DMS79 (cell line): ENCODE data around the gene FOXC2.
"Not testable (repeated sequence)": the region's sequence is repeated elsewhere in the genome, so short reads cannot be mapped to it uniquely, and the experiment has no call there.

Experiments used
- DNase-seq: peaks from one replicate; lab custom pipeline; 2025; lab: John Stamatoyannopoulos, UW

Gene FOXC2

GRCh38 chr16:86587955-86588354, 21.3 kb downstream of the FOXC2 start:
- not testable (repeated sequence) for DNase-seq

- DNase-seq, result no peak
Observed at GRCh38 chr16:86590501-86591144, 24.0 kb downstream of the FOXC2 start.

- DNase-seq, result no peak
Observed at GRCh38 chr16:86591270-86591669, 24.6 kb downstream of the FOXC2 start.

- DNase-seq, result no peak
Observed at GRCh38 chr16:86593913-86594620, 27.4 kb downstream of the FOXC2 start.

- no peak for DNase-seq
Observed at GRCh38 chr16:86594721-86595120, 28.1 kb downstream of the FOXC2 start.

GRCh38 chr16:86595983-86596605, 29.5 kb downstream of the FOXC2 start:
- no peak for DNase-seq

- no peak for DNase-seq
Observed at GRCh38 chr16:86597126-86597879, 30.7 kb downstream of the FOXC2 start.

- no peak for DNase-seq
Observed at GRCh38 chr16:86597880-86598606, 31.4 kb downstream of the FOXC2 start.

- no peak for DNase-seq
Observed at GRCh38 chr16:86598607-86599565, 32.3 kb downstream of the FOXC2 start.

GRCh38 chr16:86601356-86601755, 34.7 kb downstream of the FOXC2 start:
- no peak for DNase-seq

GRCh38 chr16:86602521-86602920, 35.9 kb downstream of the FOXC2 start:
- no peak for DNase-seq

GRCh38 chr16:86604436-86605193, 38.0 kb downstream of the FOXC2 start:
- DNase-seq, result no peak

- no peak for DNase-seq
Observed at GRCh38 chr16:86605950-86606349, 39.3 kb downstream of the FOXC2 start.

- no peak for DNase-seq
Observed at GRCh38 chr16:86608301-86608747, 41.7 kb downstream of the FOXC2 start.

GRCh38 chr16:86609115-86609514, 42.5 kb downstream of the FOXC2 start:
- DNase-seq, result no peak

- DNase-seq, result no peak
Observed at GRCh38 chr16:86609661-86610060, 43.0 kb downstream of the FOXC2 start.

- no peak for DNase-seq
Observed at GRCh38 chr16:86610779-86611524, 44.3 kb downstream of the FOXC2 start.

- no peak for DNase-seq
Observed at GRCh38 chr16:86611525-86611855, 44.9 kb downstream of the FOXC2 start.

GRCh38 chr16:86611941-86612340, 45.3 kb downstream of the FOXC2 start:
- DNase-seq, result no peak
